Kidney (tissue), 14 donors: ENCODE data around the gene DBN1. TPM values are rescaled to one million over a fixed set of nuclear protein-coding genes. Genes with fewer than 3 reads are reported as not detected.

Experiments
- DNase-seq, 5 donors: peaks; one replicate each; pipeline ENCODE4 v3.0.0-alpha.2; 2013 to 2020
- FAIRE-seq: peaks from 2 replicates; lab custom pipeline; 2012; peaks lifted over from hg19 to GRCh38; lab: Jason Lieb, UNC
- H3K27ac ChIP-seq, 2 donors: one replicate each; pipeline ENCODE4 v1.7.0; 2013; ENCODE audit warnings: low read depth in 2 of 2, low read length in 2 of 2, inconsistent platforms in 1 of 2
- H3K27me3 ChIP-seq: one replicate; pipeline ENCODE4 v1.7.1; 2013; ENCODE audit warnings: low read length, inconsistent platforms; ENCODE audit not compliant: control insufficient read depth, insufficient read depth
- H3K36me3 ChIP-seq, 3 donors: one replicate each; pipeline versions ENCODE4 v1.7.0 to v1.7.1; 2013; ENCODE audit warnings: low read length in 3 of 3, control low read depth in 1 of 3, inconsistent platforms in 1 of 3; ENCODE audit not compliant: insufficient read depth in 3 of 3, control insufficient read depth in 2 of 3
- H3K4me1 ChIP-seq, 3 donors: one replicate each; pipeline versions ENCODE4 v1.7.0 to v1.7.1; 2013; ENCODE audit warnings: low read length in 3 of 3, inconsistent platforms in 1 of 3, low read depth in 1 of 3; ENCODE audit not compliant: control insufficient read depth in 2 of 3, insufficient read depth in 2 of 3
- H3K4me3 ChIP-seq, 3 donors: one replicate each; pipeline versions ENCODE4 v1.7.0 to v1.8.1; 2013; ENCODE audit warnings: low read length in 3 of 3, control low read depth in 1 of 3, inconsistent platforms in 1 of 3
- H3K9ac ChIP-seq, 3 donors: one replicate each; pipeline versions ENCODE4 v1.7.0 to v1.7.1; 2013; ENCODE audit warnings: low read length in 3 of 3, control low read depth in 1 of 3, inconsistent platforms in 1 of 3
- H3K9me3 ChIP-seq, 3 donors: one replicate each; pipeline versions ENCODE4 v1.7.0 to v1.7.1; 2013; ENCODE audit warnings: low read length in 3 of 3, control low read depth in 1 of 3, inconsistent platforms in 1 of 3; ENCODE audit not compliant: control insufficient read depth in 2 of 3, insufficient read depth in 1 of 3
- CTCF ChIP-seq: IDR thresholded peaks from 3 replicates; pipeline ENCODE4 v1.5.1; 2012; ENCODE audit warnings: mild to moderate bottlenecking, moderate library complexity, borderline replicate concordance; ENCODE audit not compliant: insufficient read depth; ENCODE audit errors: extremely low read depth
- intact Hi-C: fragments of 100-400 bp; cut with DNase I; formaldehyde crosslinking; loops from one replicate; pipeline ENCODE4 v1.11.1; 2022
- polyA plus RNA-seq: library from polyadenylated mRNA; stranded (reverse); fragments of 350-450 nt; fragmentation: Illumina TruSeq; extraction: RNeasy Lipid Tissue Mini Kit (QIAGEN cat#74804); gene quantifications from one replicate; pipeline ENCODE4 v1.2.3, GENCODE V29; 2014; ENCODE audit warnings: low read depth, low replicate concordance; ENCODE audit not compliant: insufficient read depth
- total RNA-seq: library from RNA; stranded (reverse); fragmentation: NEBNext Ultra II Directional; extraction: Animal tissue kit (Norgen Biotek cat#: 25700); gene quantifications from one replicate; pipeline ENCODE4 v1.2.1, GENCODE V29; 2021
- donor health status: control.
- donor health status: control.
- donor health status: control.
- donor health status: control.
- donor health status: control.
- donor health status: DM: yes; HTN: yes; CAD: no.
- donor health status: Normal renal cell carcinoma (clear cell type).

DBN1 gene
- total and polyA plus RNA-seq, 2 donors from 2014 or later = 56.5 to 64.2 TPM

GRCh38 chr5:177449140-177450061 is 24.0 kb downstream of the DBN1 start:
- no peak overlapping the region for H3K4me3 ChIP-seq
- FAIRE-seq (no peak), DNase-seq (no peak)
- no peak overlapping the region for H3K27ac ChIP-seq
- H3K36me3 ChIP-seq = no peaks in the 10 kb centered on the region
- peaks cover 0 to 18% (median 6%) of the 10 kb centered on the region in 3 donors for H3K4me1 ChIP-seq
- no peak for TF ChIP-seq CTCF
- intact Hi-C loops = loop anchor here (5.0 kb wide), 1 partner anchor 42 kb away; the partner anchor contains the start of gene F12
- no peaks in the 10 kb centered on the region for H3K9me3 ChIP-seq
- no peak overlapping the region for H3K9ac ChIP-seq
- no peaks in the 10 kb centered on the region for H3K27me3 ChIP-seq

- Histone ChIP-seq H3K27me3 (no peaks in the 10 kb centered on the region), H3K9ac (no peak overlapping the region), H3K4me3 (no peak overlapping the region), H3K36me3 (no peaks in the 10 kb centered on the region), H3K9me3 (no peaks in the 10 kb centered on the region), H3K27ac (no peak overlapping the region), H3K4me1 (peaks cover 0 to 11% (median 6%) of the 10 kb centered on the region in 3 donors)
- FAIRE-seq = no peak
- DNase-seq = no peak
- TF ChIP-seq CTCF = no peak
- intact Hi-C loops = no loop called here
Observed at GRCh38 chr5:177448244-177448950, 25.0 kb downstream of the DBN1 start.

GRCh38 chr5:177447611-177448243 is 25.7 kb downstream of the DBN1 start:
- H3K9ac ChIP-seq = no peak overlapping the region

More at GRCh38 chr5:177447611-177448243, 25.7 kb downstream of the DBN1 start:
- Histone ChIP-seq H3K36me3 (no peaks in the 10 kb centered on the region), H3K9me3 (no peaks in the 10 kb centered on the region), H3K27ac (no peak overlapping the region), H3K4me3 (no peak overlapping the region), H3K4me1 (peaks cover 0 to 11% (median 6%) of the 10 kb centered on the region in 3 donors), H3K27me3 (no peaks in the 10 kb centered on the region)
- DNase-seq = peak in 4 of 5 donors; percentile 42 to 92 (median 53)
- FAIRE-seq = no peak
- TF ChIP-seq CTCF = no peak
- intact Hi-C loops = no loop called here
